ENCODE measurements around the gene SNAP25.
A peak's percentile ranks its signal among the peaks of the same experiment; 100 is the strongest.

SNAP25 gene

GRCh38 chr20:10307359-10307735 is 88.7 kb downstream of the SNAP25 start:
- no peak for DNase-seq

GRCh38 chr20:10308652-10309051 is 90.0 kb downstream of the SNAP25 start:
- no peak for DNase-seq

- DNase-seq = no peak
Measured at GRCh38 chr20:10309326-10309725, 90.7 kb downstream of the SNAP25 start.

- no peak for DNase-seq
Measured at GRCh38 chr20:10312111-10312510, 93.5 kb downstream of the SNAP25 start.

- DNase-seq = no peak
Measured at GRCh38 chr20:10313215-10313614, 94.6 kb downstream of the SNAP25 start.

- DNase-seq = no peak
Measured at GRCh38 chr20:10313701-10314100, 95.1 kb downstream of the SNAP25 start.

- DNase-seq = no peak
Measured at GRCh38 chr20:10314198-10314597, 95.6 kb downstream of the SNAP25 start.

GRCh38 chr20:10315138-10315537 is 96.5 kb downstream of the SNAP25 start:
- DNase-seq = no peak

- DNase-seq = no peak
Measured at GRCh38 chr20:10316582-10316981, 98.0 kb downstream of the SNAP25 start.

GRCh38 chr20:10318291-10319024 is 99.8 kb downstream of the SNAP25 start:
- no peak for DNase-seq

- no peak for DNase-seq
Measured at GRCh38 chr20:10319855-10320254, 101.2 kb downstream of the SNAP25 start.

GRCh38 chr20:10321138-10321717 is 102.6 kb downstream of the SNAP25 start:
- DNase-seq = no peak

- peak; percentile 34 for DNase-seq
Measured at GRCh38 chr20:10322073-10323012, 103.7 kb downstream of the SNAP25 start.

- DNase-seq = no peak
Measured at GRCh38 chr20:10323729-10324128, 105.1 kb downstream of the SNAP25 start.

GRCh38 chr20:10324198-10324847 is 105.7 kb downstream of the SNAP25 start:
- no peak for DNase-seq

GRCh38 chr20:10328897-10329255 is 110.2 kb downstream of the SNAP25 start:
- DNase-seq = no peak

- DNase-seq = no peak
Measured at GRCh38 chr20:10329387-10330005, 110.9 kb downstream of the SNAP25 start.

- no peak for DNase-seq
Measured at GRCh38 chr20:10330071-10330470, 111.4 kb downstream of the SNAP25 start.

- peak; percentile 72 for DNase-seq
Measured at GRCh38 chr20:10332656-10333415, 114.2 kb downstream of the SNAP25 start.

- DNase-seq = no peak
Measured at GRCh38 chr20:10336959-10337729, 118.5 kb downstream of the SNAP25 start.
